DND-41 (cell line): ENCODE measurements around the gene KAZN.

Experiments used
- EZH2 ChIP-seq: IDR thresholded peaks from 3 replicates; pipeline ENCODE4 v1.6.1; 2012; ENCODE audit warnings: borderline replicate concordance, low read depth, mild to moderate bottlenecking, moderate library complexity, low read length, inconsistent platforms; ENCODE audit not compliant: severe bottlenecking
- TF ChIP-seq, protein P1 (sequence below): IDR thresholded peaks from 2 replicates; pipeline ENCODE4 v1.5.1; 2012; ENCODE audit warnings: borderline replicate concordance, low read length, moderate library complexity, mild to moderate bottlenecking; ENCODE audit not compliant: poor library complexity, severe bottlenecking; ENCODE audit errors: extremely low read depth

DNA sequence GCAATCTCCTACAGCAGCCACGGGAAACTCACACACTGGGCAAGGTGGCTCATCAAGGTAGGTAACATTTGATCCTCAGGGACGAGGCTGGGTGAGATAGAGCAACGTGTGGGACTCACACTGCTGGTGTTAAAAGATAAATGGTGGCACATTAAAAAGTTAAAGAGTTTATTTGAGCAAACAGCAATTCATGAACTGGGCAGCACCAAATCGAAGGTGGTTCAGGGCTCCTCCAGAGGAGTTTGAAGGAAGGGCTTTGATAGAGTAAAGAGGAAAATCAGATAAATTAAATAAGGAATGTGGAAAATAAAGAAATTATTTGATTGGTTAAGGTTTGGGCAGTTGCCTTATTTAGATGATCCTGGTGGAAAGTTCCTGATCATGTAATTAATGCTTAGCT lies 531.5 kb downstream of the KAZN start:
- TF ChIP-seq, protein P1, sequence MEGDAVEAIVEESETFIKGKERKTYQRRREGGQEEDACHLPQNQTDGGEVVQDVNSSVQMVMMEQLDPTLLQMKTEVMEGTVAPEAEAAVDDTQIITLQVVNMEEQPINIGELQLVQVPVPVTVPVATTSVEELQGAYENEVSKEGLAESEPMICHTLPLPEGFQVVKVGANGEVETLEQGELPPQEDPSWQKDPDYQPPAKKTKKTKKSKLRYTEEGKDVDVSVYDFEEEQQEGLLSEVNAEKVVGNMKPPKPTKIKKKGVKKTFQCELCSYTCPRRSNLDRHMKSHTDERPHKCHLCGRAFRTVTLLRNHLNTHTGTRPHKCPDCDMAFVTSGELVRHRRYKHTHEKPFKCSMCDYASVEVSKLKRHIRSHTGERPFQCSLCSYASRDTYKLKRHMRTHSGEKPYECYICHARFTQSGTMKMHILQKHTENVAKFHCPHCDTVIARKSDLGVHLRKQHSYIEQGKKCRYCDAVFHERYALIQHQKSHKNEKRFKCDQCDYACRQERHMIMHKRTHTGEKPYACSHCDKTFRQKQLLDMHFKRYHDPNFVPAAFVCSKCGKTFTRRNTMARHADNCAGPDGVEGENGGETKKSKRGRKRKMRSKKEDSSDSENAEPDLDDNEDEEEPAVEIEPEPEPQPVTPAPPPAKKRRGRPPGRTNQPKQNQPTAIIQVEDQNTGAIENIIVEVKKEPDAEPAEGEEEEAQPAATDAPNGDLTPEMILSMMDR: no peak
- no peak for TF ChIP-seq EZH2
